PC-9 (cell line): ENCODE measurements around the gene ATXN7L2. TPM values are rescaled to one million over a fixed set of nuclear protein-coding genes. Genes with fewer than 3 reads are reported as not detected.

Source experiments
- BruUV-seq: library from RNA; stranded (reverse); fragments of 400-500 nt; replicated peaks from 2 replicates; lab custom pipeline; 2021; lab: Mats Ljungman, UMichigan
- CTCF ChIA-PET: fragments of 300-600 bp; sonication (Branson Sonifier 250); formaldehyde crosslinking; loops from one replicate; lab custom pipeline; 2022; ENCODE audit warnings: antibody characterized with exemption; lab: Charles Lee
- POLR2A ChIA-PET: fragments of 300-600 bp; sonication (Branson Sonifier 250); formaldehyde crosslinking; loops from one replicate; lab custom pipeline; 2022; ENCODE audit warnings: antibody characterized with exemption; ENCODE audit not compliant: unreplicated experiment; lab: Charles Lee
- DNase-seq, 2 experiments: peaks; one replicate each; pipeline versions ENCODE4 v3.0.0 to v3.0.0-alpha.2; 2015 to 2022; ENCODE audit warnings: mixed read lengths in 1 of 2
- H2AFZ ChIP-seq: fragments of 200-600 bp; sonication (generic); 2 replicates; pipeline ENCODE4 v1.8.1; 2017; ENCODE audit warnings: antibody characterized with exemption
- H3F3A ChIP-seq: fragments of 200-600 bp; sonication (generic); 2 replicates; pipeline ENCODE4 v1.8.1; 2017; ENCODE audit warnings: antibody characterized with exemption, mild to moderate bottlenecking, low read depth; ENCODE audit not compliant: insufficient read depth
- H3K27ac ChIP-seq: fragments of 200-600 bp; sonication (generic); 2 replicates; pipeline ENCODE4 v1.6.1; 2016; ENCODE audit warnings: mixed run types
- H3K27me3 ChIP-seq: fragments of 200-600 bp; sonication (generic); 2 replicates; pipeline ENCODE4 v1.6.1; 2016; ENCODE audit warnings: low read depth, mixed run types; ENCODE audit not compliant: insufficient read depth
- H3K36me3 ChIP-seq: fragments of 200-600 bp; sonication (generic); 2 replicates; pipeline ENCODE4 v1.6.1; 2016; ENCODE audit warnings: low read depth, mixed run types
- H3K4me1 ChIP-seq: fragments of 200-600 bp; sonication (generic); replicated peaks from 2 replicates; pipeline ENCODE4 v1.6.1; 2016; ENCODE audit warnings: mixed run types; ENCODE audit not compliant: insufficient read depth
- H3K4me2 ChIP-seq: fragments of 200-600 bp; sonication (generic); 2 replicates; pipeline ENCODE4 v1.6.1; 2017; ENCODE audit warnings: mixed run types
- H3K4me3 ChIP-seq: fragments of 200-600 bp; sonication (generic); 2 replicates; pipeline ENCODE4 v1.6.1; 2016; ENCODE audit warnings: mixed run types
- H3K79me2 ChIP-seq: fragments of 200-600 bp; sonication (generic); 2 replicates; pipeline ENCODE4 v1.6.1; 2017; ENCODE audit warnings: low read depth, mixed run types
- H3K9me2 ChIP-seq: fragments of 200-600 bp; sonication (generic); 2 replicates; pipeline ENCODE4 v1.8.1; 2017; ENCODE audit warnings: mild to moderate bottlenecking; ENCODE audit not compliant: insufficient read depth
- H3K9me3 ChIP-seq: fragments of 200-600 bp; sonication (generic); 2 replicates; pipeline ENCODE4 v1.8.1; 2016; ENCODE audit warnings: low read depth; ENCODE audit not compliant: insufficient read depth
- H4K20me1 ChIP-seq: fragments of 200-600 bp; sonication (generic); 2 replicates; pipeline ENCODE4 v1.8.1; 2017; ENCODE audit not compliant: insufficient read depth
- EZH2 ChIP-seq: fragments of 200-600 bp; sonication (generic); IDR thresholded peaks from 2 replicates; pipeline ENCODE4 v1.8.0; 2017; ENCODE audit warnings: antibody characterized with exemption, low read depth
- intact Hi-C: fragments of 100-400 bp; cut with micrococcal nuclease; formaldehyde crosslinking; loops from one replicate; pipeline ENCODE4 v1.10.0; 2022; ENCODE audit not compliant: unreplicated experiment
- total RNA-seq: library from RNA; stranded (reverse); gene quantifications from 2 replicates; pipeline ENCODE4 v1.2.3, GENCODE V29; 2021
- TF ChIP-seq, protein P1 (sequence below): fragments of 200-600 bp; sonication (generic); conservative IDR thresholded peaks from 2 replicates; pipeline ENCODE4 v1.6.1; 2017; ENCODE audit warnings: mixed run types, antibody characterized with exemption, mild to moderate bottlenecking, moderate library complexity

ATXN7L2 gene
- total RNA-seq, 1 experiment from 2014 or later, result 4.7 TPM

DNA sequence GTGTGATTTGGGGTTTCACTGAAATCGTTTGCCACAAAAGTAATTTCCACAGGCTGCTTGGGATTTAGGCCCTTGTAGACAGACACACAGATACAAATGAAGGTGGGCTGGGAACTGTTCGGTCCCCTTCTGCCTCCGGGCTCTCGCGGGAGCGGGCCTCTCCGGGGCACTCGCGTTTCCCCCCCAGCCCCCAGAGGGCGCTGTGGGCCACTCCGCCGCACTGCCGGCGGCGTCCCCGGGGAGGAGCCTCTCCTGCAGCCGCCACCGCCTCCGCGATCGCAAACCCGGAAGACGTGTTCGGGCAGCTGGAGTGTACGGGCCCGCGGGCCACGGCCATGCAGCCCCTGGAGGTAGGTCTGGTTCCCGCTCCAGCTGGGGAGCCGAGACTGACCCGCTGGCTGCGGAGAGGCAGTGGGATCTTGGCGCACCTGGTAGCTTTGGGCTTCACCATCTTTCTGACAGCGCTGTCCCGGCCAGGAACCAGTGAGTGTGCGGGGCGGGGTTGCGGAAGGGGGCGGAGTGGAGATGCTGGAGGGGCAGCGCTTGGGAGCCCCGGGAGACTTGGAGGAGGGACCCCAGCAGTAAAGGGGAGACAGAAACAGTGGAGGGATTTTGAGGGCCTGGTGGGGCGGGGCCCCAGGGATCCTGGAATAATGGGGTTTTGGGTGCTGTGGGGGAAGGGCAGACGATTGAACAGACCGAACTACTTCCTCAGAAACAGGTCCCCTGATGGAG, 10.3 kb downstream of the ATXN7L2 start, which contains the start of gene CYB561D1:
CYB561D1 (plus strand) TSS at position 290 of the 735 bp plus-strand sequence; CDS start at position 336, 46 bp downstream.
- intact Hi-C loops, result loop anchor here (2.0 kb wide), 1 partner anchor 231 kb away; no protein-coding TSS in a partner anchor
- no peaks in the 10 kb centered on the region for H3K9me3 ChIP-seq
- peaks cover 17% of the 10 kb centered on the region for H3K4me1 ChIP-seq
- peaks cover 9% of the 10 kb centered on the region for H3K36me3 ChIP-seq
- peak within 1 kb of the TSS; percentile 90 for H2AFZ ChIP-seq
- no peaks in the 10 kb centered on the region for H3K9me2 ChIP-seq
- CTCF ChIA-PET, result interaction anchor here (1.0 to 2.1 kb wide), 3 partner anchors 39 to 402 kb away, joined by 3 to 6 read pairs (median 5); no protein-coding TSS in a partner anchor
- POLR2A ChIA-PET, result interaction anchor here (1.1 kb wide), 1 partner anchor 16 kb away, joined by 3 read pairs; no protein-coding TSS in a partner anchor
- peaks cover 22% of the 10 kb centered on the region for H3K79me2 ChIP-seq
- TF ChIP-seq, protein P1, sequence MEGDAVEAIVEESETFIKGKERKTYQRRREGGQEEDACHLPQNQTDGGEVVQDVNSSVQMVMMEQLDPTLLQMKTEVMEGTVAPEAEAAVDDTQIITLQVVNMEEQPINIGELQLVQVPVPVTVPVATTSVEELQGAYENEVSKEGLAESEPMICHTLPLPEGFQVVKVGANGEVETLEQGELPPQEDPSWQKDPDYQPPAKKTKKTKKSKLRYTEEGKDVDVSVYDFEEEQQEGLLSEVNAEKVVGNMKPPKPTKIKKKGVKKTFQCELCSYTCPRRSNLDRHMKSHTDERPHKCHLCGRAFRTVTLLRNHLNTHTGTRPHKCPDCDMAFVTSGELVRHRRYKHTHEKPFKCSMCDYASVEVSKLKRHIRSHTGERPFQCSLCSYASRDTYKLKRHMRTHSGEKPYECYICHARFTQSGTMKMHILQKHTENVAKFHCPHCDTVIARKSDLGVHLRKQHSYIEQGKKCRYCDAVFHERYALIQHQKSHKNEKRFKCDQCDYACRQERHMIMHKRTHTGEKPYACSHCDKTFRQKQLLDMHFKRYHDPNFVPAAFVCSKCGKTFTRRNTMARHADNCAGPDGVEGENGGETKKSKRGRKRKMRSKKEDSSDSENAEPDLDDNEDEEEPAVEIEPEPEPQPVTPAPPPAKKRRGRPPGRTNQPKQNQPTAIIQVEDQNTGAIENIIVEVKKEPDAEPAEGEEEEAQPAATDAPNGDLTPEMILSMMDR, result peak; percentile 97
- TF ChIP-seq EZH2, result no peak
- H3K27me3 ChIP-seq, result no peaks in the 10 kb centered on the region
- H3K4me3 ChIP-seq, result peak within 1 kb of the TSS; percentile 96
- BruUV-seq, result no TSS peak
- H3F3A ChIP-seq, result peaks cover 20% of the 10 kb centered on the region; the same call in 1 of the 2 replicates
- H3K27ac ChIP-seq, result no peak within 1 kb of the TSS
- peak; percentile 78 to 89 for DNase-seq
- no peaks in the 10 kb centered on the region; the same call in 1 of the 2 replicates for H4K20me1 ChIP-seq
- peak within 1 kb of the TSS; percentile 73 for H3K4me2 ChIP-seq

DNA sequence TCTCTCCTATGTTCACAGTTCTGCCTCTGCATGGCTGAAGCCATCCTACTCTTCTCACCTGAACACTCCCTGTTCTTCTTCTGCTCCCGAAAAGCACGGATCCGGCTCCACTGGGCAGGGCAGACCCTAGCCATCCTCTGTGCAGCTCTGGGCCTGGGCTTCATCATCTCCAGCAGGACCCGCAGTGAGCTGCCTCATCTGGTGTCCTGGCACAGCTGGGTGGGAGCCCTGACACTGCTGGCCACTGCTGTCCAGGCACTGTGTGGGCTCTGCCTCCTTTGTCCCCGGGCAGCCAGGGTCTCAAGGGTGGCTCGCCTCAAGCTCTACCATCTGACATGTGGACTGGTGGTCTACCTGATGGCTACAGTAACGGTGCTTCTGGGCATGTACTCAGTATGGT, 12.0 kb downstream of the ATXN7L2 start:
- ChIA-PET CTCF (no interaction called here), POLR2A (no interaction called here)
- Histone ChIP-seq H3K36me3 (peaks cover 9% of the 10 kb centered on the region), H2AFZ (no peak overlapping the region), H3K27ac (no peak overlapping the region), H3F3A (peaks cover 37% of the 10 kb centered on the region; the same call in 1 of the 2 replicates), H3K9me3 (no peaks in the 10 kb centered on the region), H4K20me1 (peaks cover 6% of the 10 kb centered on the region), H3K27me3 (no peaks in the 10 kb centered on the region), H3K79me2 (peaks cover 22% of the 10 kb centered on the region), H3K9me2 (no peaks in the 10 kb centered on the region), H3K4me1 (peaks cover 25% of the 10 kb centered on the region), H3K4me3 (no peak overlapping the region), H3K4me2 (peak overlapping the region; percentile 73; the same call in 1 of the 2 replicates)
- TF ChIP-seq EZH2, result no peak
- TF ChIP-seq, protein P1, result no peak
- intact Hi-C loops, result no loop called here
- DNase-seq, result no peak
- no TSS peak for BruUV-seq

DNA sequence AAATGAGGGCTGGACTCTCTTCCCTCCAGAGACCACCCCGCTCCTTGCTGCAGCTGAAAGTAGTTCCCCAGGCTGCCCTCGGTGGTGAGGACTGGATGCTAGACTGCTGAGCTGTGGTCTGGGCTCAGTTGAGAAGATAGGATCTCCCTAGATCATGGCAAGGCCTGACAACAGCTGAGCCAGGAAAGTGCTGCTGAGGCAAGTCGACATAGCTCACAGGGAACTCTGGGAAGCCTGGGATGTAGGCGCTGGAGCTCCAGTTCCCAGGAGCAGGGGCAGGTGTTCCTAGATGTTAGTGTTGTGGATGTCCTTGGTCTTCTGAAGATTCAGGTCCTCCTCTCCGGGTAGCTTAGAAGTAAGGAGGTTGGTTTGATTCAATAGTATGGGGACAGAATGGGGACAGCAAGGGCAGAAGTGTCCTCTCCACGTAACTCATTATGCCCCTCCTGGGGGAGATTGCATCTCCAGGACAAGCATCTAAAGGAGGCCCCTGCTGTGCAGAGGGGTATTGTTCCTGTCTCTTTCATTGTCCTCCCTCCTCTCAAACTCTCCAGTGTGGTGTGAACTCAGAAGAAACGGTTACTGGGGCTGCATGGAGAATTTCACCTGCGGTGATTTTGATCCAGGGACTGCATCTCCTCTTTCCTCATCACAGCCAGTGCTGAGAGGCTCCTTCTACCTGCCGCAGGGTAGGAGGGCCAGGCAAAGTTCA, 13.9 kb downstream of the ATXN7L2 start:
- peaks cover 25% of the 10 kb centered on the region for H3K4me1 ChIP-seq
- ChIA-PET POLR2A (interaction anchor here (0.7 kb wide), 1 partner anchor 229 kb away, joined by 15 read pairs; no protein-coding TSS in a partner anchor), CTCF (interaction anchor here (0.5 to 1.1 kb wide), 3 partner anchors 11 to 35 kb away, joined by 3 to 10 read pairs (median 5); no protein-coding TSS in a partner anchor)
- no peak overlapping the region for H3K4me3 ChIP-seq
- peaks cover 6% of the 10 kb centered on the region for H4K20me1 ChIP-seq
- no peaks in the 10 kb centered on the region for H3K9me3 ChIP-seq
- no peaks in the 10 kb centered on the region for H3K27me3 ChIP-seq
- H3K79me2 ChIP-seq, result peaks cover 22% of the 10 kb centered on the region
- DNase-seq, result no peak
- intact Hi-C loops, result loop anchor here (2.0 kb wide), 1 partner anchor 35 kb away; no protein-coding TSS in a partner anchor
- H3K36me3 ChIP-seq, result peaks cover 9% of the 10 kb centered on the region
- no peak overlapping the region for H3K4me2 ChIP-seq
- H3K27ac ChIP-seq, result no peak overlapping the region
- peaks cover 37% of the 10 kb centered on the region; the same call in 1 of the 2 replicates for H3F3A ChIP-seq
- H2AFZ ChIP-seq, result no peak overlapping the region
- no TSS peak for BruUV-seq
- no peaks in the 10 kb centered on the region for H3K9me2 ChIP-seq
- no peak for TF ChIP-seq EZH2
- TF ChIP-seq, protein P1, result no peak
